Testis (tissue), 2 donors: Measurements from ENCODE around the gene RRP9.
"Not testable (repeated sequence)": the region's sequence is repeated elsewhere in the genome, so short reads cannot be mapped to it uniquely, and the experiment has no call there.

Source experiments
- CTCF ChIP-seq, 3 experiments: fragments of 450-650 bp in 2 of 3; fragments of 200-600 bp in 1 of 3; sonication (generic) in 1 of 3; IDR thresholded peaks; one replicate each; pipeline ENCODE4 v1.5.1; 2016 to 2019; ENCODE audit warnings: antibody characterized with exemption in 3 of 3, mild to moderate bottlenecking in 2 of 3, moderate library complexity in 1 of 3
- POLR2A ChIP-seq: fragments of 450-650 bp; IDR thresholded peaks from one replicate; pipeline ENCODE4 v1.6.1; 2017; ENCODE audit warnings: antibody characterized with exemption, mild to moderate bottlenecking, moderate library complexity

DNA sequence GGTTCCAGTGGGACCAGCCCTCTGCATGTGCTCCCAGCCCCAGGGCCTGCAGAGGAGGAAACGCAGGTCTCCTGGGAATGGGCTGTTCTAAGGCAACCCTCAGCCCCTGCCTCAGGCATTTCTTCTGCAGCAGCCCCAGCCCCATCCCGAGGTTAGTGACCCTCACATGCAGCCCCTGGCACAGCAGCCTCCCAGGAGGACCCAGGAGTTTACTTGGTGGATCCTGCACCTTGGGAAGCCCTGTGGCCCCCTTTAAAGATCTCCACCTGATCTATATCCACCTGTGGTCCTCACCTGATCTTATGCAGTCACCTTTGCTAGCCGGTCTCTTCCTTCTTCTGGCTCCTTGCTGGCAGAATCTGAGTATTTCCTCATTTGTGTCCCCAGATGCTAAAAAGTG lies 12.7 kb downstream of the RRP9 start:
- not testable (repeated sequence) for TF ChIP-seq CTCF (IDR thresholded peaks at IDR 0.05); POLR2A
